ENCODE data around the gene GLT1D1. TPM values are rescaled to one million over a fixed set of nuclear protein-coding genes. Genes with fewer than 3 reads are reported as not detected.

Gene GLT1D1
- total and polyA plus RNA-seq, 7 donors: 0.23 to 0.95 (median 0.49) TPM

DNA sequence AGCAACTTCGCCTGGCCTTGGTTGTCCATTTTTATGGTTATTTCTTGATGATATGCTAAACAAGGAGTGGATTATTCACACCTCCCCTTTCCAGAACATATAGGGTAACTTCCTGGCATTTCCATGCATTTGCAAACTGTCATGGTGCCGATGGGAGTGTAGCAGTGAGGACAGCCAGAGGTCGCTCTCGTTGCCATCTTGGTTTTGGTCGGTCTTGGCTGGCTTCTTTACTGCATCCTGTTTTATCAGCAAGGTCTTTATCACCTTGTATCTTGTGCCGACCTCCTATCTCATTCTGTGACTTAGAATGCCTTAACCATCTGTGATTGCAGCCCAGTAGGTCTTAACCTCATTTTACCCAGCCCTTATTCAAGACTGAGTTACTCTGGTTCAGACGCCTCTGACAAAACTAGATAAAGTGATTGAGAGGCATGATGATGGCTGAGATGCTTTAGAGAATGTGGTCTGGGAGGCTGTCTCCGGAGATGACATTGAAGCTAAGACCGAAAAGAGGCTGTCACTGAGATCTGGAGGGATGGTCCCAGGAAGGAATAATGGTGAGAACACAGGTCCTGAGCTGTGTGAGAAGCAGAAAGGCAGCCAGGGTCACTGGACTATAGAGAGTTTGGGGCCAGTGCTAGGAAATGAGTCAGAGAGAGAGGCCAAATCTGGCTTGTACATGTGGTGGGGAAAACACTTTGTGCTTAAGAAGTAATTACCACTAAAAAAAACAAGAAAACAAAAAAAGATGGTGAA lies 2.9 kb downstream of the GLT1D1 start:
- intact Hi-C loops (cut with DNase I): no loop called here
- Histone ChIP-seq H3K27me3 (peaks cover 0 to 35% (median 18%) of the 10 kb centered on the region in 3 donors), H3K27ac (no peak overlapping the region), H3K9me3 (no peaks in the 10 kb centered on the region), H3K36me3 (no peaks in the 10 kb centered on the region), H3K4me1 (peaks cover 0 to 5% (median 4%) of the 10 kb centered on the region in 4 donors), H3K4me3 (no peak overlapping the region)
- TF ChIP-seq POLR2A (IDR thresholded peaks at IDR 0.05): no peak
- no peak for TF ChIP-seq EP300 (IDR thresholded peaks at IDR 0.05)
- no peak for TF ChIP-seq POLR2AphosphoS5 (IDR thresholded peaks at IDR 0.05)
- TF ChIP-seq, protein P1, sequence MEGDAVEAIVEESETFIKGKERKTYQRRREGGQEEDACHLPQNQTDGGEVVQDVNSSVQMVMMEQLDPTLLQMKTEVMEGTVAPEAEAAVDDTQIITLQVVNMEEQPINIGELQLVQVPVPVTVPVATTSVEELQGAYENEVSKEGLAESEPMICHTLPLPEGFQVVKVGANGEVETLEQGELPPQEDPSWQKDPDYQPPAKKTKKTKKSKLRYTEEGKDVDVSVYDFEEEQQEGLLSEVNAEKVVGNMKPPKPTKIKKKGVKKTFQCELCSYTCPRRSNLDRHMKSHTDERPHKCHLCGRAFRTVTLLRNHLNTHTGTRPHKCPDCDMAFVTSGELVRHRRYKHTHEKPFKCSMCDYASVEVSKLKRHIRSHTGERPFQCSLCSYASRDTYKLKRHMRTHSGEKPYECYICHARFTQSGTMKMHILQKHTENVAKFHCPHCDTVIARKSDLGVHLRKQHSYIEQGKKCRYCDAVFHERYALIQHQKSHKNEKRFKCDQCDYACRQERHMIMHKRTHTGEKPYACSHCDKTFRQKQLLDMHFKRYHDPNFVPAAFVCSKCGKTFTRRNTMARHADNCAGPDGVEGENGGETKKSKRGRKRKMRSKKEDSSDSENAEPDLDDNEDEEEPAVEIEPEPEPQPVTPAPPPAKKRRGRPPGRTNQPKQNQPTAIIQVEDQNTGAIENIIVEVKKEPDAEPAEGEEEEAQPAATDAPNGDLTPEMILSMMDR (IDR thresholded peaks at IDR 0.05): no peak
- DNase-seq: peak; percentile 10
- 85 to 89% methylated on average over 9 of the region's 9 CpGs for WGBS, 2 donors

DNA sequence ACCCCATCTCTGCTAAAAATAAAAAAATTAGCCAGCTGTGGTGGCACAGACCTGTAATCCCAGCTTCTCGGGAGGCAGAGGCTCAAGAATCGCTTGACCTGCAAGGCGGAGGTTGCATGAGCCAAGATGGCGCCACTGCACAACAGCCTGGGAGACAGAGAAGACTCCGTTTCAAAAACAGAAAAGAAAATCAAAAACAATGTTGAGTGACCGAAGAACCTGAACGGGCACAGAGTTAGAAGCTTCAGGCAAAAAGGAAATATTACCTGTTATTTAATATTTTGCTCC lies 3.5 kb downstream of the GLT1D1 start:
- Histone ChIP-seq H3K9me3 (no peaks in the 10 kb centered on the region), H3K27me3 (peaks cover 0 to 31% (median 18%) of the 10 kb centered on the region in 3 donors), H3K4me3 (no peak overlapping the region), H3K4me1 (peaks cover 0 to 5% (median 4%) of the 10 kb centered on the region in 4 donors), H3K27ac (no peak overlapping the region), H3K36me3 (no peaks in the 10 kb centered on the region)
- intact Hi-C loops (cut with DNase I): no loop called here
- peak; percentile 9 for DNase-seq
- WGBS, 2 donors: 95% methylated on average over 7 of the region's 7 CpGs
- TF ChIP-seq POLR2A (IDR thresholded peaks at IDR 0.05) (no peak), POLR2AphosphoS5 (IDR thresholded peaks at IDR 0.05) (no peak), EP300 (IDR thresholded peaks at IDR 0.05) (no peak)
- TF ChIP-seq, protein P1 (IDR thresholded peaks at IDR 0.05): no peak

DNA sequence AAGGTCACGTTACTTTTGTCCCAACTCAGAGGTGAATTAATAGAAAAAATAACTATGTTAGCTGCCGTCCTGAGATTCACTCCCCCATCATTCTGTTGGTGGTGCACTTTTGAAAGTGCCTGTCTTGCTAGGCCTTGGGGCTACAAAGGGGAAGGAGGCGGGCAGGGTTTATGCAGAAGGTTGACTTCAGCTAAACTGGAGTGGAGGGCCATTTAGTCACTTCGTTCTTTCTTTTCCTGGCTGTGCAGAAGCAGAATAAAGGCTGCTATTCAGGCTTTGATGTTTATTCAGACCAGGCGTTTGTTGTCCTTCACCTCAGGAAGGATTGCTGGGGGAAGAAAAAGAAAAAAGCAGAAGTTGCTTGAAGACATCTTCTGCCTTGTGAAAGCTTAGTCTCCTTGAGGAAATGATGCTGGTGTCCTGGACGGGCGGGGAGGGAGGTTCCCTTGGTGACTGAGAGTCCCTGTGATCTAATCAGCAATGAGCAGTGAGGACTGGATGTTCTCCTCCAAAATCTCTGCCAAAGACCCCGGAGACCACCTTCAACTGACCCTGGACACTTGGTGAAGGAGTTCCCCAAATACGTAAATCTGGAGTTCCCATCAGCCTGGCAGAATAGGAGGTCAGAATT lies 4.0 kb downstream of the GLT1D1 start:
- no peak overlapping the region for H3K27ac ChIP-seq
- intact Hi-C loops (cut with DNase I): no loop called here
- 63 to 66% methylated on average over 9 of the region's 9 CpGs for WGBS, 2 donors

DNA sequence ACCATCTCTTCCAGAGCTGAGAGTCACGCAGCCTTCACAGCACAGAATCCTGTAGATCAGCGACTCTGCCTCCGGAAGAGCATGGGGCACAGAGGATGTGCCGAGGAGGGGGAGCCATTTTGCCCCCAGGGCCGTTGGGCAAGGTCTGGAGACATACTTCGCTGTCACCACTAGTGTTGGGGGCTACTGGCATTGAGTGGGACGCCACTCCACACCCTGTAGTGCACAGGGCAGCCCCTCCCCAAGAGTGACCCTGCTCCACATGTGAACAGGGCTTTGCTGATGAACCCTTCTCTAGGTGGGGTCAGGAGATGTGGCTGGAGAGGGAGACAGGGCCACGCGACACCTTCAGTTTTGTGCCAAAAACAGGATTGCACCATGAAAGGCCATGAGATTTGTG lies 6.0 kb downstream of the GLT1D1 start:
- Histone ChIP-seq H3K4me1 (no peaks in the 10 kb centered on the region), H3K9me3 (no peaks in the 10 kb centered on the region), H3K36me3 (no peaks in the 10 kb centered on the region), H3K27me3 (peaks cover 0 to 9% (median under 1%) of the 10 kb centered on the region in 3 donors), H3K27ac (no peak overlapping the region), H3K4me3 (no peak overlapping the region)
- TF ChIP-seq, protein P1 (IDR thresholded peaks at IDR 0.05): no peak
- TF ChIP-seq EP300 (IDR thresholded peaks at IDR 0.05): no peak
- no peak for TF ChIP-seq POLR2AphosphoS5 (IDR thresholded peaks at IDR 0.05)
- no peak for TF ChIP-seq POLR2A (IDR thresholded peaks at IDR 0.05)
- 69 to 86% methylated on average over 9 of the region's 9 CpGs for WGBS, 2 donors
- peak; percentile 38 for DNase-seq
- intact Hi-C loops (cut with DNase I): no loop called here

More for the DNA sequence above, 4.0 kb downstream of the GLT1D1 start:
- H3K4me1 ChIP-seq: peaks cover 0 to 5% (median 4%) of the 10 kb centered on the region in 4 donors
- H3K27me3 ChIP-seq: peaks cover 0 to 29% (median 18%) of the 10 kb centered on the region in 3 donors
- H3K4me3 ChIP-seq: no peak overlapping the region
- H3K9me3 ChIP-seq: no peaks in the 10 kb centered on the region
- DNase-seq: peak; percentile 57
- no peaks in the 10 kb centered on the region for H3K36me3 ChIP-seq
- TF ChIP-seq EP300 (IDR thresholded peaks at IDR 0.05): no peak

DNA sequence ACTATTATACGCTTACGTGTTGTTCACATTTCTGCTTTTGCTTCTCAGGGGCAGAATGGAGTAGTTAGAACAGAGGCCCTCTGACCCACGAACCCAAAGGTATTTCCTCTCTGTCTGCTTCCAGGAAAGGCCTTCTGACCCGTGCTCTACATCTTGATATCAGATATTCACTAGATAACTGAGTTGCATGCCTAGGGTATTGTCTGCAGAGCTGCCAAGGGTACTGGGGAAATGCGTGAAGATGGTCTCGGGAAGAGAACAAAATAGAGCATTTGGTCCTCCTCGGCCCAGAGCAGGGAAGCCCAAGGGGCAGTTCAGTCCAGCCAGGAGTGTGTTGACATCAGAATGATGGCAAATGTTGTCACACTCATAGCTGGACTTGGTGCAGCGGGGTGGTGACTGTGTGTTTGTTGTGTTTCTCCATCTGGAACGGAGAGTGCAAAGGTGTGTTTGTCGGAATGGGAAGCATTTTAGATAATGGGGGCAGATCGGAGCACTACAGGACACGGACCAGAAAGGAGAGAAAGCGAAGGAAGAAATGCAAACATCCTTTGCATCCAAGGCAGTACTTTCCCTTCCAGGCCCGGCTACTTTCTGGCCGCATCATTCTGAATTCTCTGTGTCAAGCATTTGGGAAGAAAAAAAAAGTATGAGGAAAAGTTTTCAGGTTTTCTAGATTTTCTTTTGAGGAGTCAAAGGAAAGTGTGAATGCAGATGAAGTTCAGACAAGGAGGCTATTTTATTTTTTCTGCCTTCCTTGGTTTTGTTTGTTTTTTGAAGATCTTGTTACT lies 8.1 kb downstream of the GLT1D1 start:
- no peak for TF ChIP-seq POLR2A (IDR thresholded peaks at IDR 0.05)
- TF ChIP-seq, protein P1 (IDR thresholded peaks at IDR 0.05): no peak
- no peak for TF ChIP-seq POLR2AphosphoS5 (IDR thresholded peaks at IDR 0.05)
- no peak for TF ChIP-seq EP300 (IDR thresholded peaks at IDR 0.05)
- Histone ChIP-seq H3K36me3 (no peaks in the 10 kb centered on the region), H3K4me3 (no peak overlapping the region), H3K9me3 (no peaks in the 10 kb centered on the region), H3K4me1 (no peaks in the 10 kb centered on the region), H3K27ac (no peak overlapping the region), H3K27me3 (no peaks in the 10 kb centered on the region)
- intact Hi-C loops (cut with DNase I): no loop called here
- peak; percentile 21 for DNase-seq
- WGBS, 2 donors: 69 to 74% methylated on average over 15 of the region's 15 CpGs
